ENCODE data around the gene LAMB1. TPM values are rescaled to one million over a fixed set of nuclear protein-coding genes. Genes with fewer than 3 reads are reported as not detected.

Gene LAMB1
- total and polyA plus RNA-seq, 2 donors from 2014 or later = 140 to 312 TPM

DNA sequence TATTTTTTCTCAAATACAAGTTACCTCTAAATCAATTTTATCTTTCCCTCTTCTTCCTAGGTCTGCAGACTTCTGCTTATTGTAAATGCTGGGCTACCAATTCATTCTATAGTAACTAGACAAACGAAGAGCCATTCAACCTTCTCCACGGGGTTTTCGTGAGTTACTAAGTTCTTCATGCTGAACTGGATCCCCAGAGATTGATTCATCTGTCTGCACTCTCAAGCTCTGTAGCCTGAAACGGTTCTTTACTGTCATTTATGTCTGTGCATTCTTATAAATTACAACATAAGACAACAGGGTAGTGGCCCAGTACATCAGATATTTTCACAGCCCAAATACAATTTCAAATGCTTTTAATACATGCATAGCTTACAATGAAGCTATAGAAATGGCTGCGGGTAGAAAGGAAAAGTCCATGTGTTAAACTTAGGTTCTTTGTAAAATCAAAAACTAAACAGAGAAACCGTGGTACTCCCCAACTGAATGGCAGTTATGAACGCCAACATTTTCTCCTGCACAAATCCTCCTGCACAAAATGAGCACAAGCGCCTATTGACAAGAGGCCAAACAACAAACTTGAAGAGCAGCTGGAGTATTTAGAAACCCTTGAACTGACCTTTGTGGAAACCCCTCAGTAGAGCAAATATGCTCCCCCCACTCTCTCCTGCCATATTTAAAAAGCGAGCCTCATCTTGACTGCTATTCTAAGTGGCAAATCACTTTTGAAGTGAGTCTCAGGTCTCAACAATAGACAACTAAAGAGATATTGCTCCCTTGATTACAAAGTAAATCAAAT, 20.7 kb downstream of the LAMB1 start:
- Histone ChIP-seq H3K27ac (ENCODE audit: low read depth in 2 of 2, low read length in 2 of 2) (no peak overlapping the region), H3K9me3 (ENCODE audit: control insufficient read depth in 2 of 3, insufficient read depth in 1 of 3, low read length in 3 of 3) (no peaks in the 10 kb centered on the region), H3K4me1 (ENCODE audit: control insufficient read depth in 2 of 3, insufficient read depth in 2 of 3, low read depth in 1 of 3, low read length in 3 of 3) (peaks cover 0 to 14% (median 2%) of the 10 kb centered on the region in 3 donors), H3K4me3 (ENCODE audit: low read length in 3 of 3) (no peak overlapping the region), H3K27me3 (ENCODE audit: control insufficient read depth, insufficient read depth, low read length) (no peaks in the 10 kb centered on the region), H3K36me3 (ENCODE audit: control insufficient read depth in 2 of 3, insufficient read depth in 3 of 3, low read length in 3 of 3) (peaks cover 19 to 61% (median 36%) of the 10 kb centered on the region in 3 donors), H3K9ac (ENCODE audit: low read length in 3 of 3) (no peak overlapping the region)
- intact Hi-C loops (cut with DNase I) = no loop called here
- TF ChIP-seq, protein P1, sequence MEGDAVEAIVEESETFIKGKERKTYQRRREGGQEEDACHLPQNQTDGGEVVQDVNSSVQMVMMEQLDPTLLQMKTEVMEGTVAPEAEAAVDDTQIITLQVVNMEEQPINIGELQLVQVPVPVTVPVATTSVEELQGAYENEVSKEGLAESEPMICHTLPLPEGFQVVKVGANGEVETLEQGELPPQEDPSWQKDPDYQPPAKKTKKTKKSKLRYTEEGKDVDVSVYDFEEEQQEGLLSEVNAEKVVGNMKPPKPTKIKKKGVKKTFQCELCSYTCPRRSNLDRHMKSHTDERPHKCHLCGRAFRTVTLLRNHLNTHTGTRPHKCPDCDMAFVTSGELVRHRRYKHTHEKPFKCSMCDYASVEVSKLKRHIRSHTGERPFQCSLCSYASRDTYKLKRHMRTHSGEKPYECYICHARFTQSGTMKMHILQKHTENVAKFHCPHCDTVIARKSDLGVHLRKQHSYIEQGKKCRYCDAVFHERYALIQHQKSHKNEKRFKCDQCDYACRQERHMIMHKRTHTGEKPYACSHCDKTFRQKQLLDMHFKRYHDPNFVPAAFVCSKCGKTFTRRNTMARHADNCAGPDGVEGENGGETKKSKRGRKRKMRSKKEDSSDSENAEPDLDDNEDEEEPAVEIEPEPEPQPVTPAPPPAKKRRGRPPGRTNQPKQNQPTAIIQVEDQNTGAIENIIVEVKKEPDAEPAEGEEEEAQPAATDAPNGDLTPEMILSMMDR (IDR thresholded peaks at IDR 0.05; ENCODE audit: borderline replicate concordance, extremely low read depth, insufficient read depth) = no peak
- peak in 1 of 5 donors; percentile 36 for DNase-seq
- FAIRE-seq = no peak

DNA sequence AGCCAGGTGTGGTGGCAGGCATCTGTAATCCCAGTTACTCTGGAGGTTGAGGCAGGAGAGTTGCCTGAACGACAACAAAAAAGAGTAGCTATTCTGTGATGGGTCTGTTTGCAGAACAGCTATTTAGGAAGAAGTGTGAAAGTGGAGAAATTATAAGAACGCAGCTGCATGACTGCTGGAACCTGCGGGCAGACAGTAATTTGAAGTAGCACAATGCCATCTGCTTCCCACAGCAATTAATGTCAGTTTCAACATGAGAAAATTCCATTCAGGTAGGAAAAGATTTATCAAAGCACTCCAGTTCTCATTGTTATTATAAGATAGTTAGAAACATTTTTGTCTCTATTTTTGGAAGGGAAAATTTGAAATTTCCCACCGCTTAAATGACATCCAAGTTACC, 21.5 kb downstream of the LAMB1 start:
- H3K27me3 ChIP-seq (ENCODE audit: control insufficient read depth, insufficient read depth, low read length) = no peaks in the 10 kb centered on the region
- H3K9me3 ChIP-seq (ENCODE audit: control insufficient read depth in 2 of 3, insufficient read depth in 1 of 3, low read length in 3 of 3) = no peaks in the 10 kb centered on the region
- intact Hi-C loops (cut with DNase I) = no loop called here
- H3K9ac ChIP-seq (ENCODE audit: low read length in 3 of 3) = no peak overlapping the region
- no peak for DNase-seq
- no peak for FAIRE-seq
- no peak overlapping the region for H3K27ac ChIP-seq (ENCODE audit: low read depth in 2 of 2, low read length in 2 of 2)
- TF ChIP-seq, protein P1 (IDR thresholded peaks at IDR 0.05; ENCODE audit: borderline replicate concordance, extremely low read depth, insufficient read depth) = no peak
- H3K4me1 ChIP-seq (ENCODE audit: control insufficient read depth in 2 of 3, insufficient read depth in 2 of 3, low read depth in 1 of 3, low read length in 3 of 3) = peaks cover 0 to 14% (median 2%) of the 10 kb centered on the region in 3 donors
- H3K36me3 ChIP-seq (ENCODE audit: control insufficient read depth in 2 of 3, insufficient read depth in 3 of 3, low read length in 3 of 3) = peaks cover 20 to 60% (median 33%) of the 10 kb centered on the region in 3 donors
- H3K4me3 ChIP-seq (ENCODE audit: low read length in 3 of 3) = no peak overlapping the region

DNA sequence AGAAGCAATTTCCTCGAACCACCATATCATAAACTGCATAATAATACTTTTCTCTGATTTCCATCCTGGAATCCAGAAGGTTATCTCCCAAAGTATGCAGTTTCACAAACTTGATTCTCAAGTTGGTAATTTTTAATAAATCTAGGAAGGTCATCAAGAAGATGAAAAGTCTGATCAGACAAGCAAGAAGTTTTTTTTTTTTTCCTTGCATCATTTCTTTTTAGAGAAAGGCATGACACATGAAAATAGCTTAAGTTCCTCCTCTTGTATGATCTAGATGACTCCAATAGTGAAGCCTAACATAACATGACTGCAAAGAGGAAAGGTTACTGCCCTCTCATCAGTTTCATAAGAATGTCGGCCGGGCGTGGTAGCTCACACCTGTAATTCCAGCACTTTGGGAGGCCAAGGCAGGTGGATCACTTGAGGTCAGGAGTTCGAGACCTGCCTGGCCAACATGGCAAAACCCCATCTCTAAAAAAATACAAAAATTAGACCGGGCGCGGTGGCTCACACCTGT, 22.2 kb downstream of the LAMB1 start:
- TF ChIP-seq, protein P1 (IDR thresholded peaks at IDR 0.05; ENCODE audit: borderline replicate concordance, extremely low read depth, insufficient read depth) = no peak
- Histone ChIP-seq H3K27ac (ENCODE audit: low read depth in 2 of 2, low read length in 2 of 2) (peak overlapping the region in 1 of 2 donors; percentile 5), H3K9me3 (ENCODE audit: control insufficient read depth in 2 of 3, insufficient read depth in 1 of 3, low read length in 3 of 3) (no peaks in the 10 kb centered on the region), H3K27me3 (ENCODE audit: control insufficient read depth, insufficient read depth, low read length) (no peaks in the 10 kb centered on the region), H3K9ac (ENCODE audit: low read length in 3 of 3) (no peak overlapping the region), H3K4me1 (ENCODE audit: control insufficient read depth in 2 of 3, insufficient read depth in 2 of 3, low read depth in 1 of 3, low read length in 3 of 3) (peaks cover 0 to 14% (median 2%) of the 10 kb centered on the region in 3 donors), H3K4me3 (ENCODE audit: low read length in 3 of 3) (no peak overlapping the region), H3K36me3 (ENCODE audit: control insufficient read depth in 2 of 3, insufficient read depth in 3 of 3, low read length in 3 of 3) (peaks cover 20 to 60% (median 37%) of the 10 kb centered on the region in 3 donors)
- DNase-seq (no peak), FAIRE-seq (no peak)
- intact Hi-C loops (cut with DNase I) = no loop called here

All from kidney (tissue), 14 donors.